ENCODE data around the gene COL5A1.

The COL5A1 gene

DNA sequence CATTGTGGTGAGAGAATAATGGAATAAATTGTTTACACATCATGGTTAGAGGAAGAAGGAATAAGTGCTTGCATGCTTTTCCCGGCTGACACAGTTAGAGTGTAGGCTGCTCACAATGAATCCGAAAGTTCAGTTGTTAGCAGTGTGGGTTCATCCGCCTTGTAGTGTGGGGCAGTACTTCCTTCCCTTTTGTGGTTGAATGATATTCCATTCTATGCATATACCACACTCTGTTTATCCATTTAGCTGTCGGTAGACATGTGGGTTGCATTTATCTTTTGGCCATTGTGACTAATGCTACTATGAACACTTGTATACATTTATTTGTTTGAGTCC is 84.0 kb downstream of the COL5A1 start:
- DNase-seq (ENCODE audit: low spot score) (no peak), ATAC-seq (ENCODE audit: low read depth) (no peak)
- Histone ChIP-seq H3K36me3 (ENCODE audit: low read depth) (peaks cover 8% of the 10 kb centered on the region; the same call in 1 of the 2 replicates), H3K27me3 (ENCODE audit: insufficient read depth, poor library complexity, severe bottlenecking) (no peaks in the 10 kb centered on the region), H3K4me3 (ENCODE audit: severe bottlenecking) (no peak overlapping the region), H3K27ac (ENCODE audit: poor library complexity, severe bottlenecking) (no peak overlapping the region), H3K4me1 (ENCODE audit: insufficient read depth, poor library complexity, severe bottlenecking) (no peaks in the 10 kb centered on the region), H3K9me3 (ENCODE audit: severe bottlenecking) (no peaks in the 10 kb centered on the region)
- TF ChIP-seq, protein P1, sequence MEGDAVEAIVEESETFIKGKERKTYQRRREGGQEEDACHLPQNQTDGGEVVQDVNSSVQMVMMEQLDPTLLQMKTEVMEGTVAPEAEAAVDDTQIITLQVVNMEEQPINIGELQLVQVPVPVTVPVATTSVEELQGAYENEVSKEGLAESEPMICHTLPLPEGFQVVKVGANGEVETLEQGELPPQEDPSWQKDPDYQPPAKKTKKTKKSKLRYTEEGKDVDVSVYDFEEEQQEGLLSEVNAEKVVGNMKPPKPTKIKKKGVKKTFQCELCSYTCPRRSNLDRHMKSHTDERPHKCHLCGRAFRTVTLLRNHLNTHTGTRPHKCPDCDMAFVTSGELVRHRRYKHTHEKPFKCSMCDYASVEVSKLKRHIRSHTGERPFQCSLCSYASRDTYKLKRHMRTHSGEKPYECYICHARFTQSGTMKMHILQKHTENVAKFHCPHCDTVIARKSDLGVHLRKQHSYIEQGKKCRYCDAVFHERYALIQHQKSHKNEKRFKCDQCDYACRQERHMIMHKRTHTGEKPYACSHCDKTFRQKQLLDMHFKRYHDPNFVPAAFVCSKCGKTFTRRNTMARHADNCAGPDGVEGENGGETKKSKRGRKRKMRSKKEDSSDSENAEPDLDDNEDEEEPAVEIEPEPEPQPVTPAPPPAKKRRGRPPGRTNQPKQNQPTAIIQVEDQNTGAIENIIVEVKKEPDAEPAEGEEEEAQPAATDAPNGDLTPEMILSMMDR (IDR thresholded peaks at IDR 0.05; ENCODE audit: poor library complexity, severe bottlenecking): no peak

DNA sequence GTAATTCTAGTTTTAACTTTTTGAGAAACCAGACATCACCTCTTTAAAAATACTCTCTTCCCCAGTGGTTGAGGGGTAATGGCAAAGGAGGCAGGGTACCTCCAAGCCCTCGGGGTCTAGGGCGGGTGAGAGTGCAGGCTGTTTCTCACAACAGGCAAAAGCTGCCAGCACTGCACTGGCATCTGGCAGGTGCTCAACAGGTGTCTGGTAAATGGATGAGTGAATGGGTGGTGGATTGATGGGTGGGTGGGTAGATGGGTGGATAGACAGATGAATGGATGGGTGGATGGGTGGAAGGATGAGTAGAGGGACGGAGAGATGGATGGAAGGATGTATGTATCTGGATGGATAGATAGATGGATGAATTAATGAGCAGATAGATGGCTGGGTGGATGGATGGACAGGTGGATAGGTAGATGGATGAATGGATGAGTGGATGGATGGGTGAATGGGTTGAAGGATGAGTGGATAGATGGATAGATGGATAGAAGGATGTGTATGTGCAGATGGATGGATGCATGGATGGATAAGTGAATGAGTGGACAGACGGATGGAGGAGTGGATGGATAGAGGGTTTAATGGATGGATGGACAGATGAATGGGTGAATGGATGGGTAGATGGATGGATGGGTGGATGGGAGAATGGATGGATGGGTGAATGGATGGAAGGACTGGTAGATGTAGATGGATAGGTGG is 84.6 kb downstream of the COL5A1 start:
- H3K36me3 ChIP-seq (ENCODE audit: low read depth): peaks cover 8% of the 10 kb centered on the region; the same call in 1 of the 2 replicates
- no peak for ATAC-seq (ENCODE audit: low read depth)

DNA sequence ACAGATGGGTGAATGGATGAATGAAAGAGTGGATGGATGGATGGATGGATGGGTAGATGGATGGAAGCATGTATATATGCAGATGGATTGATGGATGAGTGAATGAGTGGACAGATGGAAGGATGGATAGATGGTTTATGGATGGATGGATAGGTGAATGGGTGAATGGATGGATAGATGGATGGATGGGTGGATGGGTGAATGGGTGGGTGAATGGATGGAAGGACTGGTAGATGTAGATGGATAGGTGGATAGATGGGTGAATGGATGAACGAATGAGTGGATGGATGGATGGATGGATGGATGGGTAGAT is 85.1 kb downstream of the COL5A1 start:
- Histone ChIP-seq H3K9me3 (ENCODE audit: severe bottlenecking) (no peaks in the 10 kb centered on the region), H3K27me3 (ENCODE audit: insufficient read depth, poor library complexity, severe bottlenecking) (no peaks in the 10 kb centered on the region), H3K36me3 (ENCODE audit: low read depth) (peaks cover 8% of the 10 kb centered on the region; the same call in 1 of the 2 replicates), H3K4me1 (ENCODE audit: insufficient read depth, poor library complexity, severe bottlenecking) (no peaks in the 10 kb centered on the region), H3K27ac (ENCODE audit: poor library complexity, severe bottlenecking) (no peak overlapping the region), H3K4me3 (ENCODE audit: severe bottlenecking) (no peak overlapping the region)
- TF ChIP-seq, protein P1 (IDR thresholded peaks at IDR 0.05; ENCODE audit: poor library complexity, severe bottlenecking): no peak
- ATAC-seq (ENCODE audit: low read depth) (no peak), DNase-seq (ENCODE audit: low spot score) (no peak)

More for the DNA sequence above, 84.6 kb downstream of the COL5A1 start:
- Histone ChIP-seq H3K27ac (ENCODE audit: poor library complexity, severe bottlenecking) (no peak overlapping the region), H3K9me3 (ENCODE audit: severe bottlenecking) (no peaks in the 10 kb centered on the region), H3K4me3 (ENCODE audit: severe bottlenecking) (no peak overlapping the region), H3K27me3 (ENCODE audit: insufficient read depth, poor library complexity, severe bottlenecking) (no peaks in the 10 kb centered on the region), H3K4me1 (ENCODE audit: insufficient read depth, poor library complexity, severe bottlenecking) (no peaks in the 10 kb centered on the region)
- TF ChIP-seq, protein P1 (IDR thresholded peaks at IDR 0.05; ENCODE audit: poor library complexity, severe bottlenecking): no peak
- DNase-seq (ENCODE audit: low spot score): no peak

DNA sequence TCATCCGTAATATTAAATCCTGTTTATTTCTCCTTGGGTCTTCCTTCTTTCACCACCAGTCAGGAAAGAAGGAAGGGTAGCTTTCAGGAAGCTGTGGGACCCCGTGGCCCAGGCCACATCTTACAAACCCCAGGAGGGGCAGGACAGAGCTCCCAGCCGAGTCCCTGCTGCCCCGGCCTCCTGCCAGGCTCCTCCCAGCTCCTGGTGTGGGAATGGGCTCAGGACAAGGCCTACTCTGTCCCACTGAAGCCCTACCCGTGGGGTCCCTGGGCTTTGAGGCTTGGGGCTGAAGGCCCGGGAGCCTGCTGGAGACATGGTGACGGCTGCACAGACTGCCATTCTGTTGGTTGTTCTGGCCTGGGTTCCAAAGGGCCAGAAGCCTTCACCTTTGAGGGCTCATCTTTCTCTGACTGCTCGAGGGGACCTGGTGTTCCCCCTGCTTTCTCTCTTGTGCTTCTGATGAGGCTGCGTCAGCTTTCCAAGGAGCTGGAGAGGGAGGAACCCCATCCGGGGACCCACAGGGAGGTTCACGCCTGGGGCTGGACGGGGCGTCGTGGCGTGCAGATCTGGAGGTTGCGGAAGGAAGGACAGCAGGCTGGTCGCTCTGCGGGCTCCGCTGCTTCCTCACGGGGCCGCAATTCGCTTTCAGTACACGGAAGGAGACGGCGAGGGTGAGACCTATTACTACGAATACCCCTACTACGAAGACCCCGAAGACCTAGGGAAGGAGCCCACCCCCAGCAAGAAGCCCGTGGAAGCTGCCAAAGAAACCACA is 86.6 kb downstream of the COL5A1 start:
- Histone ChIP-seq H3K27me3 (ENCODE audit: insufficient read depth, poor library complexity, severe bottlenecking) (no peaks in the 10 kb centered on the region), H3K4me3 (ENCODE audit: severe bottlenecking) (no peak overlapping the region), H3K27ac (ENCODE audit: poor library complexity, severe bottlenecking) (no peak overlapping the region), H3K36me3 (ENCODE audit: low read depth) (peaks cover 8% of the 10 kb centered on the region; the same call in 1 of the 2 replicates), H3K4me1 (ENCODE audit: insufficient read depth, poor library complexity, severe bottlenecking) (no peaks in the 10 kb centered on the region), H3K9me3 (ENCODE audit: severe bottlenecking) (no peaks in the 10 kb centered on the region)
- ATAC-seq (ENCODE audit: low read depth): no peak
- no peak for DNase-seq (ENCODE audit: low spot score)
- TF ChIP-seq, protein P1 (IDR thresholded peaks at IDR 0.05; ENCODE audit: poor library complexity, severe bottlenecking): no peak

Measured in RWPE2 (cell line).